ENCODE results near the gene FGA. TPM values are rescaled to one million over a fixed set of nuclear protein-coding genes. Genes with fewer than 3 reads are reported as not detected.

The FGA gene
- total and polyA plus RNA-seq, 9 of the 15 experiments (the other 6 are each of a cell fraction or from before 2014, with no cell fraction given): 0.04 to 2.5 (median 0.07) TPM; not detected in 5

DNA sequence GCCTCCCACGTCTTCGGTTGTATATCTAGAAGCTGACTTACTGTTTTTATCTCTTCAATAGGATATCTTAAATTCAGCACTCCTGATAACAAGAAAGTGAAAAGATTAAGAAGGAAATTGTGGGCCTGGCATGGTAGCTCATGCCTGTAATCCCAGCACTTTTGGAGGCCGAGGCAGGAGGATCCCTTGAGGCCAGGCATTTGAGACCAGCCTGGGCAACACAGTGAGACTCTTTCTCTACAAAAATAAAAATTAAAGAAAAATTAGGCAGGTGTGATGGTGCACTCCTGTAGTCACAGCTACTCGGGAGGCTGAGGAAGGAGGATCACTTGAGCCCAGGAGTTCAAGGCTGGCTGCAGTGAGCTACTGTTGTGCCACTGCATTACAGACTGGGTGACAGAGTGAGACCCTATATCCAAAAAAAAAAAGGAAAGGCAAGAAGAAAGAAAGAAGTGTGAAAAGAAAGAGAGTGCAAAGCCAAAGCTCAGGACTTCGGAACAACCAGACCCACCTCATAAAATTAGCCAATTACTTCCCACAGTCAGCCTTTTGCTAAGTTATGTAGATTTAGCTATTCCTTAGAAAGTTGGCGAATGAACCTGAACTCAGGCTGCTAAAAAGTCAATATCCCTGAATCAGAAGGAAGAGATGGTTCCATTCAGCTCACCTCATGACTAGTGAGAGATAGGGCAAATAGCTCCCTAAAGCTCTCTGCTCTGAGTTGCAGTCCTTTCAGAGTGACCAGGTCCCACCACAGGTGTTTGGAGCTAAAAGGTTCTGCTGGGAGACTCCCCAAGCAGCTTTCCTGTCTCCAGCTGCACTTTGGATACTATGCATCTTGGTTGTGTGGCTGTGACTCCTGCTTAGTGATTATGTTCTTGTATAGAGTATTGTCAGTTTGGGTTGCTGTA is 12.7 kb upstream of the FGA start:
- H3K4me1 ChIP-seq (replicated peaks in 1 of 2; ENCODE audit: control insufficient read depth in 2 of 2, insufficient read depth in 2 of 2, low read length in 2 of 2): no peaks in the 10 kb centered on the region
- intact Hi-C loops (cut with micrococcal nuclease) (no loop called here), in situ Hi-C loops (cut with MboI) (no loop called here)
- H3K79me2 ChIP-seq (ENCODE audit: control insufficient read depth, insufficient read depth, low read length): no peaks in the 10 kb centered on the region
- H3K9me1 ChIP-seq (ENCODE audit: control insufficient read depth, insufficient read depth, low read length): no peaks in the 10 kb centered on the region
- H4K20me1 ChIP-seq (replicated peaks; ENCODE audit: control insufficient read depth, insufficient read depth, low read length): no peaks in the 10 kb centered on the region
- no peak overlapping the region for H3K27ac ChIP-seq (ENCODE audit: extremely low read depth, low read depth, low read length)
- no peak overlapping the region for H3K4me2 ChIP-seq (ENCODE audit: insufficient read depth, low read length)
- H3K27me3 ChIP-seq (ENCODE audit: control insufficient read depth in 2 of 2, insufficient read depth in 2 of 2, low read length in 2 of 2): no peaks in the 10 kb centered on the region
- under 1% methylated on average over 6 of the region's 6 CpGs for WGBS (ENCODE audit: insufficient coverage, low coverage, missing lambda C conversion rate)
- ATAC-seq (no peak), DNase-seq (ENCODE audit: extremely low read depth in 1 of 4, low spot score in 3 of 4) (no peak), FAIRE-seq (no peak)
- no peak overlapping the region for H3K4me3 ChIP-seq
- ChIA-PET POLR2A (interaction anchor here (0.7 to 1.3 kb wide), 3 partner anchors 9 to 397 kb away, joined by 3 to 7 read pairs (median 3); no protein-coding TSS in a partner anchor), CTCF (ENCODE audit: low intra/inter-chr PET ratio) (no interaction called here)
- no peak for TF ChIP-seq FOSL1 (tag; conservative IDR thresholded peaks at IDR 0.05)
- no peak for TF ChIP-seq ZC3H11A (IDR thresholded peaks at IDR 0.05; ENCODE audit: low read depth, low read length)
- no peak for TF ChIP-seq MCM3 (IDR thresholded peaks at IDR 0.05)
- TF ChIP-seq ZKSCAN8 (CRISPR knock-in tag; IDR thresholded peaks at IDR 0.05): no peak
- no peak for TF ChIP-seq ZNF785 (CRISPR knock-in tag; IDR thresholded peaks at IDR 0.05)
- TF ChIP-seq NELFE (IDR thresholded peaks at IDR 0.05; ENCODE audit: insufficient read depth, insufficient read length): no peak
- no peak for TF ChIP-seq ELF4 (CRISPR knock-in tag; IDR thresholded peaks at IDR 0.05)
- no TSS peak for BruUV-seq (replicated peaks)
- H3K36me3 ChIP-seq (ENCODE audit: control insufficient read depth, insufficient read depth, low read length): no peaks in the 10 kb centered on the region
- H3K9ac ChIP-seq (ENCODE audit: insufficient read depth in 1 of 2, low read depth in 2 of 2, low read length in 2 of 2): no peak overlapping the region
- no peaks in the 10 kb centered on the region for H3K9me3 ChIP-seq (replicated peaks; ENCODE audit: control insufficient read depth, insufficient read depth, low read depth, low read length)
- no peak overlapping the region for H2AFZ ChIP-seq (ENCODE audit: low read depth, low read length)

Measured in K562 (cell line).